Measurements from ENCODE around the gene SLAIN1. TPM values are rescaled to one million over a fixed set of nuclear protein-coding genes. Genes with fewer than 3 reads are reported as not detected.

The SLAIN1 gene
- total RNA-seq, 2 experiments from 2014 or later: 41.2 to 42.5 TPM

- DNase-seq (no peak), ATAC-seq (ENCODE audit: poor library complexity) (no peak)
- Histone ChIP-seq H3K4me3 (ENCODE audit: low read length) (no peak overlapping the region), H3K27ac (ENCODE audit: low read depth in 1 of 2, low read length in 2 of 2) (no peak overlapping the region), H3K9me3 (ENCODE audit: control insufficient read depth in 1 of 2, insufficient read depth in 1 of 2, low read length in 2 of 2) (no peaks in the 10 kb centered on the region), H3K36me3 (ENCODE audit: insufficient read depth, low read length) (no peaks in the 10 kb centered on the region), H3K27me3 (ENCODE audit: control insufficient read depth in 1 of 2, insufficient read depth in 2 of 2, low read length in 2 of 2) (no peaks in the 10 kb centered on the region), H3K4me1 (ENCODE audit: insufficient read depth, low read length) (peaks cover 4% of the 10 kb centered on the region)
- H3K4me3 Mint-ChIP-seq: no peak overlapping the region
- TF ChIP-seq, protein P1, sequence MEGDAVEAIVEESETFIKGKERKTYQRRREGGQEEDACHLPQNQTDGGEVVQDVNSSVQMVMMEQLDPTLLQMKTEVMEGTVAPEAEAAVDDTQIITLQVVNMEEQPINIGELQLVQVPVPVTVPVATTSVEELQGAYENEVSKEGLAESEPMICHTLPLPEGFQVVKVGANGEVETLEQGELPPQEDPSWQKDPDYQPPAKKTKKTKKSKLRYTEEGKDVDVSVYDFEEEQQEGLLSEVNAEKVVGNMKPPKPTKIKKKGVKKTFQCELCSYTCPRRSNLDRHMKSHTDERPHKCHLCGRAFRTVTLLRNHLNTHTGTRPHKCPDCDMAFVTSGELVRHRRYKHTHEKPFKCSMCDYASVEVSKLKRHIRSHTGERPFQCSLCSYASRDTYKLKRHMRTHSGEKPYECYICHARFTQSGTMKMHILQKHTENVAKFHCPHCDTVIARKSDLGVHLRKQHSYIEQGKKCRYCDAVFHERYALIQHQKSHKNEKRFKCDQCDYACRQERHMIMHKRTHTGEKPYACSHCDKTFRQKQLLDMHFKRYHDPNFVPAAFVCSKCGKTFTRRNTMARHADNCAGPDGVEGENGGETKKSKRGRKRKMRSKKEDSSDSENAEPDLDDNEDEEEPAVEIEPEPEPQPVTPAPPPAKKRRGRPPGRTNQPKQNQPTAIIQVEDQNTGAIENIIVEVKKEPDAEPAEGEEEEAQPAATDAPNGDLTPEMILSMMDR (IDR thresholded peaks at IDR 0.05): no peak
- intact Hi-C loops (cut with DNase I, micrococcal nuclease): loop anchor here in 1 of 2 experiments (5.0 kb wide), 1 partner anchor 1195 kb away; no protein-coding TSS in a partner anchor
- no peaks in the 10 kb centered on the region for H3K36me3 Mint-ChIP-seq (ENCODE audit: low read depth)
- no peak overlapping the region for H3K27ac Mint-ChIP-seq
- H3K27me3 Mint-ChIP-seq: no peaks in the 10 kb centered on the region
- H3K4me1 Mint-ChIP-seq (ENCODE audit: low read depth): peaks cover 11% of the 10 kb centered on the region
- POLR2A ChIA-PET: no interaction called here
- CTCF ChIA-PET: interaction anchor here (0.6 kb wide), 1 partner anchor 62 kb away, joined by 4 read pairs; no protein-coding TSS in a partner anchor
- H3K9me3 Mint-ChIP-seq: no peaks in the 10 kb centered on the region
Measured at GRCh38 chr13:77781808-77782207, 84.3 kb downstream of the SLAIN1 start.

GRCh38 chr13:77784515-77784914 lies 87.0 kb downstream of the SLAIN1 start:
- H3K27me3 Mint-ChIP-seq: no peaks in the 10 kb centered on the region
- intact Hi-C loops (cut with DNase I, micrococcal nuclease): loop anchor here in 1 of 2 experiments (5.0 kb wide), 1 partner anchor 1193 kb away; no protein-coding TSS in a partner anchor
- peaks cover 4% of the 10 kb centered on the region for H3K4me1 ChIP-seq (ENCODE audit: insufficient read depth, low read length)
- H3K27ac Mint-ChIP-seq: no peak overlapping the region
- DNase-seq: no peak
- peaks cover 9% of the 10 kb centered on the region for H3K4me1 Mint-ChIP-seq (ENCODE audit: low read depth)
- no peak for ATAC-seq (ENCODE audit: poor library complexity)
- H3K9me3 ChIP-seq (ENCODE audit: control insufficient read depth in 1 of 2, insufficient read depth in 1 of 2, low read length in 2 of 2): no peaks in the 10 kb centered on the region
- TF ChIP-seq, protein P1 (IDR thresholded peaks at IDR 0.05): no peak
- no peak overlapping the region for H3K4me3 Mint-ChIP-seq
- H3K36me3 ChIP-seq (ENCODE audit: insufficient read depth, low read length): no peaks in the 10 kb centered on the region
- CTCF ChIA-PET: no interaction called here
- H3K9me3 Mint-ChIP-seq: no peaks in the 10 kb centered on the region
- peaks cover 8% of the 10 kb centered on the region for H3K36me3 Mint-ChIP-seq (ENCODE audit: low read depth)
- H3K4me3 ChIP-seq (ENCODE audit: low read length): no peak overlapping the region
- H3K27ac ChIP-seq (ENCODE audit: low read depth in 1 of 2, low read length in 2 of 2): no peak overlapping the region
- no peaks in the 10 kb centered on the region for H3K27me3 ChIP-seq (ENCODE audit: control insufficient read depth in 1 of 2, insufficient read depth in 2 of 2, low read length in 2 of 2)
- POLR2A ChIA-PET: no interaction called here

- Histone ChIP-seq H3K4me1 (ENCODE audit: insufficient read depth, low read length) (no peaks in the 10 kb centered on the region), H3K27ac (ENCODE audit: low read depth in 1 of 2, low read length in 2 of 2) (no peak overlapping the region), H3K4me3 (ENCODE audit: low read length) (no peak overlapping the region), H3K36me3 (ENCODE audit: insufficient read depth, low read length) (no peaks in the 10 kb centered on the region), H3K9me3 (ENCODE audit: control insufficient read depth in 1 of 2, insufficient read depth in 1 of 2, low read length in 2 of 2) (peaks cover 7 to 10% of the 10 kb centered on the region in 2 experiments), H3K27me3 (ENCODE audit: control insufficient read depth in 1 of 2, insufficient read depth in 2 of 2, low read length in 2 of 2) (no peaks in the 10 kb centered on the region)
- DNase-seq (no peak), ATAC-seq (ENCODE audit: poor library complexity) (no peak)
- CTCF ChIA-PET: interaction anchor here (1.2 kb wide), 1 partner anchor 12 kb away, joined by 3 read pairs; no protein-coding TSS in a partner anchor
- intact Hi-C loops (cut with DNase I, micrococcal nuclease): no loop called here
- Mint-ChIP-seq H3K4me1 (ENCODE audit: low read depth) (no peaks in the 10 kb centered on the region), H3K27me3 (no peaks in the 10 kb centered on the region), H3K4me3 (no peak overlapping the region), H3K36me3 (ENCODE audit: low read depth) (peaks cover 8% of the 10 kb centered on the region), H3K9me3 (peaks cover 2% of the 10 kb centered on the region), H3K27ac (no peak overlapping the region)
- POLR2A ChIA-PET: no interaction called here
- TF ChIP-seq, protein P1 (IDR thresholded peaks at IDR 0.05): no peak
Measured at GRCh38 chr13:77786695-77787287, 89.3 kb downstream of the SLAIN1 start.

Measured in CD4-positive, alpha-beta T cell (primary cell).